Kidney (tissue), 14 donors: ENCODE measurements around the gene THEM4. TPM values are rescaled to one million over a fixed set of nuclear protein-coding genes. Genes with fewer than 3 reads are reported as not detected.
A peak's percentile ranks its signal among the peaks of the same experiment; 100 is the strongest.

ENCODE experiments used
- DNase-seq, 5 donors: peaks; one replicate each; pipeline ENCODE4 v3.0.0-alpha.2; 2013 to 2020
- FAIRE-seq: peaks from 2 replicates; lab custom pipeline; 2012; peaks lifted over from hg19 to GRCh38; lab: Jason Lieb, UNC
- H3K27ac ChIP-seq, 2 donors: one replicate each; pipeline ENCODE4 v1.7.0; 2013; ENCODE audit warnings: low read depth in 2 of 2, low read length in 2 of 2, inconsistent platforms in 1 of 2
- H3K27me3 ChIP-seq: one replicate; pipeline ENCODE4 v1.7.1; 2013; ENCODE audit warnings: low read length, inconsistent platforms; ENCODE audit not compliant: control insufficient read depth, insufficient read depth
- H3K36me3 ChIP-seq, 3 donors: one replicate each; pipeline versions ENCODE4 v1.7.0 to v1.7.1; 2013; ENCODE audit warnings: low read length in 3 of 3, control low read depth in 1 of 3, inconsistent platforms in 1 of 3; ENCODE audit not compliant: insufficient read depth in 3 of 3, control insufficient read depth in 2 of 3
- H3K4me1 ChIP-seq, 3 donors: one replicate each; pipeline versions ENCODE4 v1.7.0 to v1.7.1; 2013; ENCODE audit warnings: low read length in 3 of 3, inconsistent platforms in 1 of 3, low read depth in 1 of 3; ENCODE audit not compliant: control insufficient read depth in 2 of 3, insufficient read depth in 2 of 3
- H3K4me3 ChIP-seq, 3 donors: one replicate each; pipeline versions ENCODE4 v1.7.0 to v1.8.1; 2013; ENCODE audit warnings: low read length in 3 of 3, control low read depth in 1 of 3, inconsistent platforms in 1 of 3
- H3K9ac ChIP-seq, 3 donors: one replicate each; pipeline versions ENCODE4 v1.7.0 to v1.7.1; 2013; ENCODE audit warnings: low read length in 3 of 3, control low read depth in 1 of 3, inconsistent platforms in 1 of 3
- H3K9me3 ChIP-seq, 3 donors: one replicate each; pipeline versions ENCODE4 v1.7.0 to v1.7.1; 2013; ENCODE audit warnings: low read length in 3 of 3, control low read depth in 1 of 3, inconsistent platforms in 1 of 3; ENCODE audit not compliant: control insufficient read depth in 2 of 3, insufficient read depth in 1 of 3
- intact Hi-C: fragments of 100-400 bp; cut with DNase I; formaldehyde crosslinking; loops from one replicate; pipeline ENCODE4 v1.11.1; 2022
- polyA plus RNA-seq: library from polyadenylated mRNA; stranded (reverse); fragments of 350-450 nt; fragmentation: Illumina TruSeq; extraction: RNeasy Lipid Tissue Mini Kit (QIAGEN cat#74804); gene quantifications from one replicate; pipeline ENCODE4 v1.2.3, GENCODE V29; 2014; ENCODE audit warnings: low read depth, low replicate concordance; ENCODE audit not compliant: insufficient read depth
- total RNA-seq: library from RNA; stranded (reverse); fragmentation: NEBNext Ultra II Directional; extraction: Animal tissue kit (Norgen Biotek cat#: 25700); gene quantifications from one replicate; pipeline ENCODE4 v1.2.1, GENCODE V29; 2021
- TF ChIP-seq, protein P1 (sequence below): IDR thresholded peaks from 3 replicates; pipeline ENCODE4 v1.5.1; 2012; ENCODE audit warnings: mild to moderate bottlenecking, moderate library complexity, borderline replicate concordance; ENCODE audit not compliant: insufficient read depth; ENCODE audit errors: extremely low read depth
- donor health status: control.
- donor health status: control.
- donor health status: control.
- donor health status: control.
- donor health status: control.
- donor health status: DM: yes; HTN: yes; CAD: no.
- donor health status: Normal renal cell carcinoma (clear cell type).

Gene THEM4
- total and polyA plus RNA-seq, 2 donors from 2014 or later: 17.5 to 27.9 TPM

- FAIRE-seq: no peak
- Histone ChIP-seq H3K4me1 (no peaks in the 10 kb centered on the region), H3K27ac (no peak overlapping the region), H3K4me3 (no peak overlapping the region), H3K27me3 (no peaks in the 10 kb centered on the region), H3K36me3 (no peaks in the 10 kb centered on the region), H3K9ac (no peak overlapping the region), H3K9me3 (no peaks in the 10 kb centered on the region)
- TF ChIP-seq, protein P1, sequence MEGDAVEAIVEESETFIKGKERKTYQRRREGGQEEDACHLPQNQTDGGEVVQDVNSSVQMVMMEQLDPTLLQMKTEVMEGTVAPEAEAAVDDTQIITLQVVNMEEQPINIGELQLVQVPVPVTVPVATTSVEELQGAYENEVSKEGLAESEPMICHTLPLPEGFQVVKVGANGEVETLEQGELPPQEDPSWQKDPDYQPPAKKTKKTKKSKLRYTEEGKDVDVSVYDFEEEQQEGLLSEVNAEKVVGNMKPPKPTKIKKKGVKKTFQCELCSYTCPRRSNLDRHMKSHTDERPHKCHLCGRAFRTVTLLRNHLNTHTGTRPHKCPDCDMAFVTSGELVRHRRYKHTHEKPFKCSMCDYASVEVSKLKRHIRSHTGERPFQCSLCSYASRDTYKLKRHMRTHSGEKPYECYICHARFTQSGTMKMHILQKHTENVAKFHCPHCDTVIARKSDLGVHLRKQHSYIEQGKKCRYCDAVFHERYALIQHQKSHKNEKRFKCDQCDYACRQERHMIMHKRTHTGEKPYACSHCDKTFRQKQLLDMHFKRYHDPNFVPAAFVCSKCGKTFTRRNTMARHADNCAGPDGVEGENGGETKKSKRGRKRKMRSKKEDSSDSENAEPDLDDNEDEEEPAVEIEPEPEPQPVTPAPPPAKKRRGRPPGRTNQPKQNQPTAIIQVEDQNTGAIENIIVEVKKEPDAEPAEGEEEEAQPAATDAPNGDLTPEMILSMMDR: no peak
- no peak for DNase-seq
- intact Hi-C loops: no loop called here
These were observed 63.2 kb downstream of the THEM4 start for GRCh38 chr1:151846062-151846568.

DNA sequence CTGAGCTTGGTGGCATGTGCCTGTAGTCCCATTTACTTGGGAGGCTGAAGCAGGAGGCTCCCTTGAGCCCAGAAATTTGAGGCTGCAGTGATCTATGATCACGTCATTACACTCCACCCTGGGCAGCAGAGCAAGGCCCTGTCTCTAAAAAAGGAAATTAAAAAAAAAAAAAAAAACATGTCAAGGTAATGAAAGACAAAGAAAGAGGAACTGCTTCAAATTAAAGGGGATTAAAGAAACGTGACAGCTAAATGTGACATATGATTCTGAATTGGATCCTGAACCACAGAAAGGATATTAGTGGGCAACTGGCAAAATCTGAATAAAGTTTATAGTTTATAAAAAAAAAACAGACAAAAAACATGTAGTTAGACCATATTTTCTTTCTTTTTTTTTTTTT lies 65.9 kb downstream of the THEM4 start:
- intact Hi-C loops: no loop called here
- H3K27me3 ChIP-seq: peaks cover 18% of the 10 kb centered on the region
- TF ChIP-seq, protein P1: no peak
- FAIRE-seq: no peak
- H3K36me3 ChIP-seq: no peaks in the 10 kb centered on the region
- H3K4me3 ChIP-seq: no peak overlapping the region
- no peak overlapping the region for H3K27ac ChIP-seq
- no peaks in the 10 kb centered on the region for H3K9me3 ChIP-seq
- DNase-seq: no peak
- H3K9ac ChIP-seq: no peak overlapping the region
- H3K4me1 ChIP-seq: peaks cover 0 to 10% (median 7%) of the 10 kb centered on the region in 3 donors

DNA sequence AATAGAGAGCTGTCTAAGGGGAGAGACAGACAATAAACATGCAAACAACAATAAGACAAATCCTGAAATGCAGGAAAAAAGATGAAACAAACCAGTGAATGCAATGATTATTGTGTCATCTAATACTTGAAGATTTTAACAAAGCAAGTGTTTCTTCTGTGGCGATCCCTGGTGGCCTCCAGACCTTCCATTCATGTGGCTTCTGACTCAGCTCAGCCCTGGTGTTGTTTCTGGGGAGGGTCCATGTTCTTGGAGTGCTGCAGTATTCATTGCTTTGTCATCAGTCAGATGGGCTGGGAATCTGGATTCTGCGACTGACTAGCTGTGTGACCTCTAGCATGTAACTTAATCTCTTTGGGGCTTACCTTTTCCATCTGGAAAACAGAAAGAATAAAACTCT lies 68.2 kb downstream of the THEM4 start:
- Histone ChIP-seq H3K36me3 (no peaks in the 10 kb centered on the region), H3K9ac (no peak overlapping the region), H3K4me1 (peaks cover 0 to 21% (median 17%) of the 10 kb centered on the region in 3 donors), H3K4me3 (no peak overlapping the region), H3K27ac (no peak overlapping the region), H3K27me3 (peaks cover 26% of the 10 kb centered on the region), H3K9me3 (no peaks in the 10 kb centered on the region)
- FAIRE-seq: no peak
- DNase-seq: no peak
- TF ChIP-seq, protein P1: no peak
- intact Hi-C loops: no loop called here

DNA sequence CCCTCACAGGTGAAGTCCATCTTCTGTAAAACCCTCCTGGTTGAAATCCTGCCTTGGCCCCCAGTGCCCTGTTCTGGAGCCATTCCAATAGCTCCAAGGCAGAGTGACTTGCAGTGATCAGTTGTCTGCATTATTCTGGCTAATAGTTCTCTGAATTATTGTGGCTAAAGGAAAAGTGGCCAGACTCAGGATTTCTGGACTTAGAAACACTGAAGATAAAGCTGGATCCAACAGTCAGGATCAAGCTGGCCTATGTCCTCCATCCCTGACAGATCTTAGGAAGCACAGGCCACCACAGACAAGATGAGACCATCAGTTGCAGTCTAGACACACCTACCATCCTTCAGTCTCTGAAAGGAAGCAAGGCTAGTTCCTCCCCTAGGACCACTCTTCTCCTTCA lies 68.9 kb downstream of the THEM4 start:
- TF ChIP-seq, protein P1: no peak
- Histone ChIP-seq H3K9ac (peak overlapping the region in 1 of 3 donors; percentile 81), H3K27me3 (peaks cover 26% of the 10 kb centered on the region), H3K36me3 (no peaks in the 10 kb centered on the region), H3K27ac (peak overlapping the region in 1 of 2 donors; percentile 78), H3K4me1 (peaks cover 0 to 27% (median 20%) of the 10 kb centered on the region in 3 donors), H3K9me3 (no peaks in the 10 kb centered on the region), H3K4me3 (peak overlapping the region in 1 of 3 donors; percentile 56)
- DNase-seq (no peak), FAIRE-seq (no peak)
- intact Hi-C loops: no loop called here
